GM19455 (cell line): ENCODE results near the gene WFS1.

Source experiments
- ATAC-seq: cut with Tn5 transposase; IDR thresholded peaks from one replicate; pipeline ENCODE4 v1.9.1; 2021; ENCODE audit not compliant: unreplicated experiment

WFS1 gene

GRCh38 chr4:6337331-6337935, 67.8 kb downstream of the WFS1 start:
- ATAC-seq: no peak

GRCh38 chr4:6338175-6338950, 68.7 kb downstream of the WFS1 start:
- ATAC-seq: no peak

DNA sequence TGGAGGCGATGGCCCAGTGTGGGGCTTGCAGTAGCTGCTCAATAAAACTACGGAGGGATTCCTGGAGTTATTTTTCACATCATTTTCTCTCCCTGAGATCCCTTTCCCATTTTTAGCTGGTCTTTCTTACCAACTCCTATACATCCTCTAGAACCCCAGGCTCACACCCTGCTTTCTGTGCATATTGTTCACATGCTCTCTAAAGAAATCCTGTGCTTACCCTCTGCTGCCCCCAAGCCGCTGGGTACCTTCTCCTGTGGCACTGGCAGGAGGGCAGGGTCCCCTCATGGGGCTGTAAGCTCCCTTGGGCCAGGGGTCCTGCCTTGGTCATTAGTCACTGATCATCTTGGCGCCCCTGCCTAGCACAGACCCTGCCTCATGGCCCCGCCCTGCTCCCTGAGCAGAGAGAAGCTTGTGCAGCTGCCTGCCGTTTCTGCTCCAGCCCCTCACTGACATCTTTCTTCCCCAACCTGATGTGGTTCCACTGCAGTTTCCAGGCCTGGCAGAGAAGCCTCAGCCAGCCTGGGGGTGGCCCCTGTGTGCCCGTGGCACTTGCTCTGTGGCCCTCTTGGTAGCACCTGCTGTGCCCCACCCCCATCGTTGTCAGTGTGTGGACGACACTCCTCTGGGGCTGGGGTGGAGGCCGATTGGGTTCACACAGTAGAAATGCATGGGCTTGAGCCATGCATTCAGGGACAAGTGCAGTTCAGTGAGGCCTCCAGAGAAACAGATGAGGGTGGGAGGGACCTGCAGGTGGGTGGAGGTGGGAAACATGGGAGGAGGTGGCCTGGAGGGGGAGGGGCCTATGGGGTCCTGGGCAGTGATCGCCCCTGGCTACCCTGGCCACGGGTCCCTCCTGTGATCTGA, 69.5 kb downstream of the WFS1 start:
- no peak for ATAC-seq

DNA sequence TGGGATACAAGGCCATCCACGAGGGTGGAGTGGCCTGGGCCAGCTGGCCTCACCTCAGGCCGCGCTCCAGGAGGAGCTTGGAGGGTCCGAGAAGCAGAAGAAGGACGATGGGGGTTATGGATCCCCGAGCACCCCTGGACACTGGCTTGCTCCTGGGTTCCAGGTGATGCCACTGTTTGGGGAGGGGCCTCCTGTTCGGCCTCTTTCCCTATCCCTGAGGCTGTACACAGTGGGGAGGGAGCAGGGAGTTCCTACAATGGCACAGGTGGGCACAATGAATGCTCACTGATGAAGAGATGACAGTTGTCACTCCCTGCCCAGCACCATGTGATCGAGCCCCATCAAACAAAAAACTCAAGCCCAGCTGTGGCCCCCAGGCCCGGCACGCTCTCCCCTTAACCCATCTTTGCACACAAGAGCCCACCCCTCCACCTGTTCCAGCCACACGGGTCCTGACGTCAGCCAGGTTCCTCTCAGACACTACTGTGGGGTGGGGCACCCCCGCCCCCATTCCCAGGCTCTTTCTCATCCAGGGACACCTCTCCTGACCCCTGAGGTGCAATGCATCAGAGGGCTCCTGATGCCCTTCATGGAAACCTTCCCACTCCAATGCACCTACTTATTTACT, 70.3 kb downstream of the WFS1 start:
- ATAC-seq: no peak

- ATAC-seq: no peak
These were observed 70.9 kb downstream of the WFS1 start for GRCh38 chr4:6340446-6341015.

GRCh38 chr4:6341696-6342095, 72.0 kb downstream of the WFS1 start:
- ATAC-seq: no peak

DNA sequence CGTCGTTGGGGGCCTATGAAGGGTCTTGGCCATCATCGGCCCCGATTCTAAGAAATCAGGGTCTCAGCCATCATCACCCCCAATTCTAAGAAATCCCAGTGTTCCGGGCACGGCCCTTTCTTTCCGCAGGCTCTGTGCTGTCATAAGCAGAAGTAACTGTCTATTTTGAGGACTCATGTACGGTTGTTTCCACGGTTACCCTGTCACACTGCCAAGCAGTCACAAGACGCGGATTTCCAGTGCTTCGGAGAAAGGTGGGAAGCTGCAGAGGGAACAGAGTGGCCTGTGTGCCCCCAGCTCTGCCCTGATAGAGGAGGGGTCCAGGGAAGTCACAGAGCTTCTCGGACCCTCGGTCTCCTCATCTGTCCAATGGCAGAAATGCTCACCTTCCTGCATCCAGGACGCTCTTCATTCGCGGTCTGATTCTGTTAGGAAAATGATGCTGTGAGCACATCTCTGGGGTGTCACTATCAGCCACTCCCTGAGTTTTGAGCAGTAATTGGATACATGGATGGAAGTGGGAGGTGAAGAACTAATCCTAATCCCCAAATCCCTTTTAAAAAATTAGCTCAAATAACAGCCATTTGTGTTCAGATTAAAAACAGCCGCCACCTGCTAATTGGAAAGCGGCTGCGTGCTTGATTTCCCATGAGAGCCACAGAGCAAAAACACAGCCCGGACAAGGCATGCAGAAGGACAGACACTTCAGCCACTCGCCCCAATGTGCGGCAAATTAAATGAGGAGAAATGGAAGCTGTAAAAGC, 73.1 kb downstream of the WFS1 start:
- no peak for ATAC-seq

DNA sequence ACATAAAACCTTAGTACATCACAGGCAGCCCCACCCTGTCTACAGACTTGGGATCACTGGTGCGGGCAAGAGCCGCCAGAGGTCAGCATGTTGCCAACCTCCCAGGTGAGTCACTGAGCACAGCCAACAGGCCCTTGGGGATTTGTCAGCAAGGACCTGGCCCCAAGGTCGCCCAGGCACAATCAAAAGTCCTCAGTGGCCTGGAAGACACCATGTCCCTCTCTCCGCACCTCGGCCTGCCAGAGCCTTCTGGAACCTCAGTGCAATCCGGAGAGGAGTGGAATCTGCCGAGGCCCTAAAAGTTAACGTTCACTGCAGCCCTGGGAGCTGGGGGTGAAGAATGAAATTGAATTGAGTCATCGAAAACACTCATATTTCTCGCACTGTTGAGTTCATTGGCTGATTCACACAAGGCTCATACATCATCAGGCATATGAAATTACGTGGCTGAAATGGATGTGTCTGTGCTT, 74.3 kb downstream of the WFS1 start:
- no peak for ATAC-seq

DNA sequence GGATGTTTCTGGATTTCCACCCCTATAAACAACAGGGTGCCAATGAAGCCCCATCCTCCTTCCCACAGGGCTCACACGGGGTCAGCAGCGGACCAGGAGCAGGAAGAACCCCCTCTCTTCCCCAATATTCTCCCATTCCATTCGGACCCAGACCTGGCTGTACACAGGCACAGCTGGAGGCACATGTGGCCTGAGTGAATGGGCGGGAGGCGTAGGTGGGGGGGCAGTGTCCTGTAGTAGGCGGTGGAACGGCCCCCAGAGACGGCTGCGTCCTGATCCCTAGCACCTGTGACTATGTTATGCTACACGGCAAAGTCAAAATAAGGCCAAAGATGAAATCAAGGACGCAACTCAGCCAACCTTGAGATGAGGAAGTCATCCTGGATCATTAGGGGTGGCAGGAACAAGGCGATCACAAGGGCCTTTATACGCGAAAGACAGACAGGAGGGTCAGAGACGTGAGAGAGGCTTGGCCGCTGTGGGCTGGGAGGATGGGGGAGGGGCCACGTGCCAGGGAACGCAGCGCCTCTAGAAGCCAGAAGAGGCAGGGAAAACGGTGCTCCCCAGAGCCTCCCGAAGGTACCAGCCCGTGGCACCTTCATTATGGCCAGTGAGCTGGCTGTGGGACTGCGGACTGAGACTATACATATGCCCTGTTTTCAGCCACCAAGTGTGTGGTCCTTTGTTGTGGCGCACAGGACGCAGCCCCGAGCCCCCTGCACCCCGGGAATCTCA, 75.6 kb downstream of the WFS1 start:
- ATAC-seq: no peak

DNA sequence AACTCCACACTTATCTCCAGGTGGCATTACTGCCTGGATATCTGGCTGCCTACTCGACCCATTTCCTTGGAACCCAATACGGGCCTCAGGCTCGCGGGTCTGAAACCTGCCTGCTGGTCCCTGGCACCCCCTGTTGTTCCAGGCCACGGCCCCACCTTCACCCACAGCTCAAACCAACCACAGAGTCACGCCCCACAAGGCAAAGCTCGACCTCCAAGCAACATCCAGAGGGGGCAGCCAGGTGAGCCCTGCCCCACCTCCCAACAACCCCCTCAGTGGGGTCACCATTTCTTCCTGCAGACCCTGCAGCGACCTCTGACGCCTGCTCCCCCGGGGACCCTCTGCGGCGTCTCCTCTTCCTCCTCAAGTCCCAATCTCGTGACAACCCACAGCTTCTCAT, 76.2 kb downstream of the WFS1 start:
- no peak for ATAC-seq

DNA sequence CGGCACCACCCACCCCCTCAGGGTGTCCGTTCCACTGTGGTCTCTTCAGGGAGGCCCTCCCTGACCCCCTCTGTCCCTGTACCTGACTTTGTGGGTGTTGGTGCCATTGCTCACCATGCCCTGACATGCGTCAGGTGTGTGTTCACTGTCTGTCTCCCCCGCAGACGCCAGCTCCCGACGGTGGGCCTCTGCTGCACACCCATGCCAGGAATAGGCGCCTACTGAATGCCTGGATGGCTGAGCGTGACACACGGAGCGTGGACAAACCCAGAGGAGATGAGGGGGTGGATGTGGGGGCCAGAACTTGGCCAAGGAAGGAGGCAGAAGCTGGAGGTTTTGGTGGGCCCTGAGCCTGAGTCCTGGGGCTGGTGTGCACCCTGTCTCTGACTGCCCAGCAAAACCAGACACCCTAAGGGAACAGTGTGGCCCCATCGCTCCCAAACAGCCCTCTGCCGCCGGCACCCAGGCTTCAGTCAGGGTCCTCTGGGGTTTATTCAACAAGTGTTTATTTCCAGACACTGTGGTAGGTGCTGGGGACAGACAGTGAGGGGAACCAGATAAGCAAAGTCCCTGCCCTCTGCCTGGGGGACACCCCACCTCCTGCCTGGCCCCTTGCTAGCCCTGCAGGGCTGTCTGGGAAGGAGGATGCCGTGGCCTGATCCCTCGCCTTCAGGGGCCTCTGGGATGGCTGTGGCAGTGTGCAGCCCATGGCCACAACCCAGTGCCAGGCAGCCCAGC, 76.9 kb downstream of the WFS1 start:
- no peak for ATAC-seq

DNA sequence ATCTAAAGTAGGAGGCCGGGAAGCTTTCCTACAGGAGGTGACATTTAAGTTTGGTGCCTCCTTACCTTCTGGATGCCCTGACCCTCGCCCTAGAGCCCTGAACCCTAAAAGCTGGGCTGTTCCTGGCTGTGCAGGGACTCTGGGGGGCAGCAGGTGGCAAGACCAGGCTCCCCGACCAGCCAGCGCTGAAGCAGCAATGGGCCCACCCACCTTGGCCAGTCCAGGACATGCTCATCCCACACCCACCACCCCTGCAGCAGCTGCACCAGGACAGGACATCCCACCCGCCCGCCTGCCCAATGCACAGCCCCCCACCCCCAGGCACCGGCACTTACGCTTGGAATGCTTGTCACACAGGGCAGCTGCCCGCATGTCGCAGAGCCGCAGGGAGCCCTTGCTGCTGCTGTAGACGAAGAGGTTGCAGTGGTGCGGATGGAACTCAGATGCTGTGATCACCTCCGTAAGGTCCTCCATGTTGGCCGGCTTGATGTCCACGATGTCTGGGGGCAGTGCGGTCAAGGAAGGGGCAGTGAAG, 77.9 kb downstream of the WFS1 start:
- no peak for ATAC-seq

- ATAC-seq: no peak
These were observed 78.8 kb downstream of the WFS1 start for GRCh38 chr4:6348408-6348807.

- ATAC-seq: no peak
These were observed 80.4 kb downstream of the WFS1 start for GRCh38 chr4:6349896-6350603.

- no peak for ATAC-seq
These were observed 81.0 kb downstream of the WFS1 start for GRCh38 chr4:6350646-6351045.

GRCh38 chr4:6351246-6352000, 81.8 kb downstream of the WFS1 start:
- no peak for ATAC-seq

DNA sequence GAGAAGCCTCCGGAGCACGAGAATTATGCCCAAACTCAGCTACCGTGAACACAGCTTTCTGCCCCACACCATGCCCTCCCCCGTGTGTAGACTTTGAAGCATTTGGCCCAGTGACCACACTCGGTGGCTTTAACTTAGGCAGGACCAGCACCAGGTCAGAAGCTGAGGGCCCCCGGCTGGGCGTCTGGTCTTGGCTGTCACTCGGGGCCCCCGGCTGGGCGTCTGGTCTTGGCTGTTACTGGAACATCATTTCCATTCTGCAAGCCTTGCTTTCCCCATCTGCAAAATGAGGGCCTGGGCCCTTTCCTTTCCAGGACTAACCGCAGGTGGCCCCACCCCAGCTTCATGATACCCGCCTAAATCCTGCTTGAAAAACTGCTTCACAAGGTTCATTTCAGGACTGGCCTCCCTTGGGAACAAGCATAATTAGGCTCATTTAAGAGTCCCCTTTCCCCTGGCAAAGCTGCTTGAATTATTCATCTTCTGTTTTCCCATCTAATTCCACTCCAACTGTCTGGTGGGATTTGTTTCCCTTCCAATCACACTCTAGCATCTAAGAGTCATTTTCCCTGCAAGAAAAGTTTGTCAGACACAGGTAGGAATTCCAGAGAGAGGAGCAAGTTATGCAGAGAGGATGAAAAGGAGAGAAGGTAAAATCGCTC, 82.5 kb downstream of the WFS1 start:
- no peak for ATAC-seq
